GM13976 (cell line): ENCODE results near the gene AKAP13.

Source experiments
- DNase-seq: peaks from one replicate; pipeline ENCODE4 v3.0.0; 2012; ENCODE audit warnings: low spot score
- CTCF ChIP-seq: IDR thresholded peaks from 2 replicates; pipeline ENCODE4 v1.5.1; 2012; ENCODE audit warnings: borderline replicate concordance, mild to moderate bottlenecking; ENCODE audit not compliant: insufficient read depth; ENCODE audit errors: extremely low read depth, missing control alignments, control extremely low read depth
- in situ Hi-C: fragments of 300-500 bp; cut with MboI; formaldehyde crosslinking; loops from one replicate; pipeline ENCODE4 v1.12.0; 2022; ENCODE audit warnings: low sequenced_read_pairs, mixed read lengths, inconsistent platforms; ENCODE audit not compliant: unreplicated experiment

Gene AKAP13

GRCh38 chr15:85497172-85497569 lies 116.8 kb downstream of the AKAP13 start:
- no peak for TF ChIP-seq CTCF
- DNase-seq = no peak

GRCh38 chr15:85498471-85498870 lies 118.1 kb downstream of the AKAP13 start:
- no peak for DNase-seq
- in situ Hi-C loops = loop anchor here (25.0 kb wide), 1 partner anchor 186 kb away; no protein-coding TSS in a partner anchor
- TF ChIP-seq CTCF = no peak

More at GRCh38 chr15:85497172-85497569, 116.8 kb downstream of the AKAP13 start:
- in situ Hi-C loops = loop anchor here (25.0 kb wide), 1 partner anchor 185 kb away; no protein-coding TSS in a partner anchor

DNA sequence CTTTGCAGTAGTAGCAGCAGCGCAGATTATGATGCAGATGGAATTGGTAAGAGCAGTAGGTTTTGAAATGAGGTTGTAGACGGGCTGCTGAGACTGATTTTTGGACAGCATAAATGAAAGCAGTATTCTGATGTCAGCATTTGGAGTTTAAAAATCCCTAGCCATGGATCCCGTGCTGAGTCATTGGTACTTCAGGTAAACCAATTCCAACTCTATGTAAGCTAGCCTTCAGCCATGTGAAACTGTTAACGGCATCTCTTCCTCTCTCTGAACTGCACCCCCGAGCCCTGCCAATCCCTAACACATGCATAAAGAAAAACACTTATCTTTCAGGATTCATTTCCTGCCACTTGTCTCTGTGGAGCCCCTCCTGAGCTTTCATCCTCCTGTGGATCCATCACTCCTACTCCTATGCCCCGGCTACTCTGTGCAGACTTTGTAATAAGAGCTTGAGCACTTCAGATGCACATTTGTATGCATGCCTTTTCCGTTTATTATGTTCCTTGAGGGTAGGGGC lies 119.0 kb downstream of the AKAP13 start:
- in situ Hi-C loops = loop anchor here (25.0 kb wide), 1 partner anchor 187 kb away; no protein-coding TSS in a partner anchor
- no peak for DNase-seq
- TF ChIP-seq CTCF = no peak

DNA sequence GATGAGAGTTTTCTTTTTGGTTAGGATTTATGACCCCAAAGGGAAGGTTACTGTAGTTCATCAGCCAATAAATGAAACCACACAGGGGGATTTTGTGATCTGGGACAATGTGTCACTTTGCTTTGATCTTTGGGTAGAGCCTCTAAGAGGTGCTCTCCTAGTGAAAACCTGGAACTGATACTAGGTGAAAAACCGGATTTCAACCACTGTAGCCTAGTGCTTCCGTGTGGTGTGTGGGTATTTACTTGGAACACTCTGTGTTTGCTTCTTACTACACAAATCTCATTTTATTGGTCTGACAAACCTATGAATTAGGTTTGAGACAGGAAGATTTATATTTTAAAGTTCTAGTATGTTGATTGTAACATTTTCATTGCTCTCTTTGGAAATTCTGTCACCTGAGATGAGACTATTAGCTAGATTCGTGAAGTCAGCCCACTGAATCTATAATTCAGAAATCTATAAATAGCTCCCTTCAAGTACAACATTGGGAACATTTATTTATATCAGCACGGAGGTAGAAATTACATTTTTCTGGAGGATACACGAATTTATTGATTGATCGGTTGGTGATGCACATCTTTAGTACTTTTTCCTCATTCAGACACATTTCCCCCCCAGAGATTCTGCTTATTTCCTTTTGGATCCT lies 119.8 kb downstream of the AKAP13 start:
- no peak for DNase-seq
- in situ Hi-C loops = no loop called here
- TF ChIP-seq CTCF = no peak

- TF ChIP-seq CTCF = no peak
- in situ Hi-C loops = no loop called here
- no peak for DNase-seq
Measured at GRCh38 chr15:85500729-85501128, 120.3 kb downstream of the AKAP13 start.

DNA sequence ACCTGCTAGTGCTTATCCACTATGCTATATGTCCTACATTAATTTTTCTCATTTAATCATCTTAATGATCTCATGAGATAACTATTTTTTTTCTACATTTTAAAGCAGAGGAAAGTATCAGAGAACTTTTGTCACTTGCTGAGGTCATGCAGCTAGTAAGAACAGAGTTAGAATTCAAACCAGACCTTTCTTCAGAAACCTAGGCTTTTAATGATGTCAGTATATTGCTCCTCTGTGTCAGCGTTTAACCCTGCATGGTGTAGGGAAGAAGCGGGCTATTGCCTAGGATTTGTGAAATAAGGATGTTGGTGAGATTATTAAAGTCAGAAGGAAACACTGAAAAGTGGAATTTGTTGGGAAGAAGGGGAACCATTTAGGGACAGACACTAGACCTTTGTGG lies 121.2 kb downstream of the AKAP13 start:
- no peak for TF ChIP-seq CTCF
- in situ Hi-C loops = no loop called here
- DNase-seq = no peak

- in situ Hi-C loops = no loop called here
- DNase-seq = no peak
- TF ChIP-seq CTCF = no peak
Measured at GRCh38 chr15:85503151-85503799, 122.9 kb downstream of the AKAP13 start.
